ENCODE data around the gene UFSP2. TPM values are rescaled to one million over a fixed set of nuclear protein-coding genes. Genes with fewer than 3 reads are reported as not detected.

The UFSP2 gene
- total RNA-seq, 2 donors from 2014 or later = 29.3 to 35.9 TPM

DNA sequence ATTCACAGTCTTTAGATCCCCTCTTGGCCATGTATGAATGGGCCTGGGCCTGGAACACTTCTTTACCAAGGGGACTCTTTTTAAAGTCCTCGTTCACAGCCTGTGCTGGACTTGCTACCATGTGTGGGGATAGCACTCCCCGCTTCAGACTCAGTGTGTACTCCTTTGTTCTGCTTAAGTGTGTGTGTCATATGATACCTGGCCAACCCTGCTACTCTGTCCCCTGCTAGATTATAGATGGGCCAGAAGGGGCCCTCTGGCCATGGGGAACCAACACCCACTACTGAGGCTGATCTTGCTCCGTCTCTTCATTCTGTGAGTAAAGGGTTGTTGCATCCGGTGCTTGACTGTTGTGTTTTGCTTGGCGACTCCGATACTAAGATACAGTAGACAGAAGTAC lies 37.8 kb upstream of the UFSP2 start:
- Mint-ChIP-seq H3K9me3 (no peaks in the 10 kb centered on the region), H3K4me3 (no peak overlapping the region), H3K4me1 (ENCODE audit: low read depth) (no peaks in the 10 kb centered on the region), H3K27ac (no peak overlapping the region), H3K36me3 (ENCODE audit: insufficient read depth in 2 of 2) (no peaks in the 10 kb centered on the region), H3K27me3 (ENCODE audit: low read depth) (peaks cover 18% of the 10 kb centered on the region)
- DNase-seq = no peak
- ATAC-seq (replicated peaks in 1 of 2) = peak in 1 of 2 donors; percentile 9

GRCh38 chr4:185461565-185461964 lies 35.8 kb upstream of the UFSP2 start:
- Mint-ChIP-seq H3K4me1 (ENCODE audit: low read depth) (no peaks in the 10 kb centered on the region), H3K36me3 (ENCODE audit: insufficient read depth in 2 of 2) (no peaks in the 10 kb centered on the region), H3K4me3 (no peak overlapping the region), H3K27ac (no peak overlapping the region), H3K27me3 (ENCODE audit: low read depth) (peaks cover 11% of the 10 kb centered on the region), H3K9me3 (no peaks in the 10 kb centered on the region)
- DNase-seq = no peak
- ATAC-seq (replicated peaks in 1 of 2) = no peak

DNA sequence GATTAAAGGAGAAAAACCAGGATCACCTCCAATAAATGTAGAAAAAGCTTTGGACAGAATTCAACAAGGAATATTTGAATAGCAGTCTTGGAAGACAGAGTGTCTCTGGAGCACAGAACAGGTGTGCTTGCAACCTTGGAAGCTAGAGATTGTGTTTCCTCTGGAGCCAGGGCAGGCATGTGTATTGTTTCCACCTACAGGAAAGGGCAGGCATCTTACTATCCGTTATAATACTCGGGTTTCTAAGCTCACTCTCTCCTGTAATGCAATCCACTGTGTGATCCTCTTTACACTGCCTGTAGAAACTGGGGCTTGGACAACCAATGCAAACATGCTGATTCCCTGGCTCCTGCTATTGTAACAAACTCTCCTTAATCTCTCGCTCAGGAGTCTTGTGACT lies 31.4 kb upstream of the UFSP2 start:
- H3K27me3 Mint-ChIP-seq (ENCODE audit: low read depth) = no peaks in the 10 kb centered on the region
- DNase-seq = no peak
- H3K4me3 Mint-ChIP-seq = no peak overlapping the region

GRCh38 chr4:185456131-185456530 lies 30.4 kb upstream of the UFSP2 start:
- no peaks in the 10 kb centered on the region for H3K4me1 Mint-ChIP-seq (ENCODE audit: low read depth)
- no peaks in the 10 kb centered on the region for H3K27me3 Mint-ChIP-seq (ENCODE audit: low read depth)
- DNase-seq = no peak
- H3K27ac Mint-ChIP-seq = no peak overlapping the region
- no peaks in the 10 kb centered on the region for H3K9me3 Mint-ChIP-seq
- no peaks in the 10 kb centered on the region for H3K36me3 Mint-ChIP-seq (ENCODE audit: insufficient read depth in 2 of 2)
- no peak for ATAC-seq (replicated peaks in 1 of 2)
- H3K4me3 Mint-ChIP-seq = no peak overlapping the region

More for the DNA sequence above, 31.4 kb upstream of the UFSP2 start:
- H3K9me3 Mint-ChIP-seq = no peaks in the 10 kb centered on the region
- no peaks in the 10 kb centered on the region for H3K4me1 Mint-ChIP-seq (ENCODE audit: low read depth)
- H3K27ac Mint-ChIP-seq = no peak overlapping the region
- H3K36me3 Mint-ChIP-seq (ENCODE audit: insufficient read depth in 2 of 2) = no peaks in the 10 kb centered on the region
- no peak for ATAC-seq (replicated peaks in 1 of 2)

- no peak overlapping the region for H3K27ac Mint-ChIP-seq
- H3K4me1 Mint-ChIP-seq (ENCODE audit: low read depth) = no peaks in the 10 kb centered on the region
- no peak for ATAC-seq (replicated peaks in 1 of 2)
- no peaks in the 10 kb centered on the region for H3K36me3 Mint-ChIP-seq (ENCODE audit: insufficient read depth in 2 of 2)
- no peak for DNase-seq
- no peaks in the 10 kb centered on the region for H3K9me3 Mint-ChIP-seq
- H3K27me3 Mint-ChIP-seq (ENCODE audit: low read depth) = peaks cover 6% of the 10 kb centered on the region
- H3K4me3 Mint-ChIP-seq = no peak overlapping the region
These were observed 19.4 kb upstream of the UFSP2 start for GRCh38 chr4:185445209-185445608.

DNA sequence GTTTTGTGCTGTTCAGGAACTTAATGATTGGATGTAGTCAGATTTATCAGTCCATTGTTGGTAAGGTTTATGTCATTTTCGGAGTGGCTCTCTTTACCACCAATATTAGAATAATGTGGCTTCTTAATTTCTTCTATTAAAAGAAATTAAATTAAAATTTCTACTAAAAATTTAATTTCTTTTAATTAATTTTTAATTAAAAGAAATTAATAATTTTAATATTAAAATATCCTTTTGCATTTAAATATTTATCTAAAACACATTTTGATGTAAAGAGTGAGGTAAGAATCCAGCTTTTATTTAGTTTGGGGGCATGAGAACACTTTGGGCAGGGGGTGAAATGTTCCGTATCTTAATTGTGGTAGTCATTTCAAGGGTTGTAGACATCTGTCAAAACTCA lies 15.7 kb upstream of the UFSP2 start:
- DNase-seq (no peak), ATAC-seq (replicated peaks in 1 of 2) (no peak)
- H3K4me1 Mint-ChIP-seq (ENCODE audit: low read depth) = no peaks in the 10 kb centered on the region
- H3K27me3 Mint-ChIP-seq (ENCODE audit: low read depth) = no peaks in the 10 kb centered on the region
- no peaks in the 10 kb centered on the region for H3K36me3 Mint-ChIP-seq (ENCODE audit: insufficient read depth in 2 of 2)
- no peaks in the 10 kb centered on the region for H3K9me3 Mint-ChIP-seq
- H3K4me3 Mint-ChIP-seq = no peak overlapping the region
- no peak overlapping the region for H3K27ac Mint-ChIP-seq

- Mint-ChIP-seq H3K27ac (no peak overlapping the region), H3K27me3 (ENCODE audit: low read depth) (peaks cover 5% of the 10 kb centered on the region), H3K4me1 (ENCODE audit: low read depth) (no peaks in the 10 kb centered on the region), H3K9me3 (no peaks in the 10 kb centered on the region), H3K4me3 (no peak overlapping the region), H3K36me3 (ENCODE audit: insufficient read depth in 2 of 2) (no peaks in the 10 kb centered on the region)
- ATAC-seq (replicated peaks in 1 of 2) = peak; percentile 66 to 78
- no peak for DNase-seq
These were observed 12.0 kb upstream of the UFSP2 start for GRCh38 chr4:185437809-185438208.

DNA sequence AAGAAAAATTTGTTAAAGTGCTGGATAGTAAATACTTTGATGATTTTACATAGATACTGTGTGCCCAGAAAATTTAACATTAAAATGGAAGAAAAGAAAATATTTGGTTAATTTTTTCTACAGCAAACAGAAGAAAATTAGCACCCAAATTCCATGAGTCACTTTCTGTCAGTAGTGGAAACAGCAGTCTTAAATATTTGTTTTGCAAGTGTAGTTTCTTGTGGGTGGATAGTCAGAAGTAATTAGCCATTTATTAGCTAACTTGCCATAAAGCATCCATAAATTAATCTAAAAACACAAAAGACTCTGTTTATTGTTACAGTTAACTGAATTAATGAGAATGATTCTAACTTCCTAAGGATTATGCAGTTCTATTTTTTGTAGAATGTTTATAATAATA lies 9.7 kb upstream of the UFSP2 start:
- H3K36me3 Mint-ChIP-seq (ENCODE audit: insufficient read depth in 2 of 2) = no peaks in the 10 kb centered on the region
- no peak for DNase-seq
- no peaks in the 10 kb centered on the region for H3K9me3 Mint-ChIP-seq
- no peak overlapping the region for H3K27ac Mint-ChIP-seq
- H3K4me1 Mint-ChIP-seq (ENCODE audit: low read depth) = no peaks in the 10 kb centered on the region
- ATAC-seq (replicated peaks in 1 of 2) = no peak
- H3K27me3 Mint-ChIP-seq (ENCODE audit: low read depth) = peaks cover 15% of the 10 kb centered on the region
- no peak overlapping the region for H3K4me3 Mint-ChIP-seq

- no peak overlapping the region for H3K27ac Mint-ChIP-seq
- peaks cover 0 to 5% of the 10 kb centered on the region in 2 donors for H3K36me3 Mint-ChIP-seq (ENCODE audit: insufficient read depth in 2 of 2)
- peaks cover 14% of the 10 kb centered on the region for H3K4me1 Mint-ChIP-seq (ENCODE audit: low read depth)
- no peak for DNase-seq
- H3K9me3 Mint-ChIP-seq = no peaks in the 10 kb centered on the region
- H3K27me3 Mint-ChIP-seq (ENCODE audit: low read depth) = peaks cover 10% of the 10 kb centered on the region
- no peak overlapping the region for H3K4me3 Mint-ChIP-seq
- no peak for ATAC-seq (replicated peaks in 1 of 2)
These were observed 3.9 kb upstream of the UFSP2 start for GRCh38 chr4:185429660-185430059.

DNA sequence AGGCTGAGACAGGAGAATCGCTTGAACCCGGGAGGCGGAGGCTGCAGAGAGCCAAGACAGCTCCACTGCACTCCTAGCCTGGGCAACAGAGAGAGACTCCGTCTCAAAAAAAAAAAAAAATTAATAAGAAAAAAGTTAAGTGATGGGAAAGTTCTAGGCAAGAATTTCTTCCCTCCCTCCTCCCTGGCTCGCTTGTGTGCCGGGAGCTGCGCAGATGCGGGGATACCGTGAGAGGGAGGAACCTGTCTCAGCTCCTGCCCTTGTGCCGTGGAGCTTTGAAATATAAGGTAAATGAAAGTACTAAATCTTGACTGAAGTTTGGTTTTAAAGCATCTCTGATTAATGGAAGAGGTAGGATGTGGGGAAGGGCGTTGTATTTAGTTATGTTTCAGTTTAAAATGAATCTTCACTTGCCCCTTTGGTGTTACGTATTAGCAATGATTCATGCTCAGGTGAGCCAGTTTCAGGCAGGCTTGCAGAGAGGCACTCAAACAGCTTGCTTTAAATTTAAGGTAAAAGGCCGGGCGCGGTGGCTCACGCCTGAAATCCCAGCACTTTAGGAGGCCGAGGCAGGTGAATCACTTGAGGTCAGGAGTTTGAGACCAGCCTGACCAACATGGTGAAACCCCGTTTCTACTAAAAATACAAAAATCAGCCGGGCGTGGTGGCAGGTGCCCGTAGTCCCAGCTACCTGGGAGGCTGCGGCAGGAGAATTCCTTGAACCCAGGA lies 1.4 kb upstream of the UFSP2 start:
- DNase-seq (no peak), ATAC-seq (replicated peaks in 1 of 2) (no peak)
- Mint-ChIP-seq H3K9me3 (no peaks in the 10 kb centered on the region), H3K27me3 (ENCODE audit: low read depth) (peaks cover 10% of the 10 kb centered on the region), H3K36me3 (ENCODE audit: insufficient read depth in 2 of 2) (peaks cover 0 to 5% of the 10 kb centered on the region in 2 donors), H3K4me3 (peak overlapping the region; percentile 3 to 17), H3K4me1 (ENCODE audit: low read depth) (peaks cover 28% of the 10 kb centered on the region), H3K27ac (no peak overlapping the region)

DNA sequence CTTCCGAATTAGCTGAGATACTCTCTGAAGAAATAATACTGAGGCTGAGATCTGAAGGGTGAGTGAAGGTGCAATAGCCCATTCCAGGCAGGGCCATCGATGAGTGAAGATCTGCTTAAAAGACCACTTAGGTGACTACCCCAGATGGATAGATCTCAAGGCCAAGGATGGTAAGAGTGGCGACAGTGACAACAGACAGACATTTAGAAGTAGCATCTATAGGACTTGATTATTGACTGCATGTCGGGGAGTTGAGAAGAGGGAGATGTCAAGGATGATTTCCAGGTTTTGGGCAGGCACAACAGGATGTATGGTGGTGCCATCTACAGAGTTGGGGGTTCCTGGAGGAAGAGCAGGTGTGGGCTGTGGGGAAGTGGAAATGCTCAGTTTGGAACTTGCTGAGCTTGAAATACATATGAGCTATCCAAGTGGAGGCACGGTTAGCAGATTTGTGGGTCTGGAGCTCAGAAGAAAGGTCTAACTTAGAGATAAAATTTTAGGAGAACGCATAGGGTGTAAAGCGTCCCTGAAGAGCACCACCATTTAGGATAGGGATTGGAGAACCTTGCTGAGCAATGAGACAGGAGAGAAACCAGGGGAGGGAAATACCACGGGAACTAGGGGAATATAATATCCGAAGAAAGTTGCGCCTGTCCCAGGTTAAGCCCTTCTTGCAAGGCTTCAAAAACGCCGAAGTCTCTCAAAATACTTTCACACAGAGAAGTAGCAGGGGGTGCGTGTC lies 688 bp downstream of the UFSP2 start:
- H3K4me3 Mint-ChIP-seq = peak overlapping the region; percentile 87 to 88
- peak overlapping the region; percentile 95 for H3K27ac Mint-ChIP-seq
- peaks cover 28% of the 10 kb centered on the region for H3K4me1 Mint-ChIP-seq (ENCODE audit: low read depth)
- ATAC-seq (replicated peaks in 1 of 2) (peak; percentile 1), DNase-seq (peak in 1 of 2 donors; percentile 6)
- H3K27me3 Mint-ChIP-seq (ENCODE audit: low read depth) = no peaks in the 10 kb centered on the region
- no peaks in the 10 kb centered on the region for H3K9me3 Mint-ChIP-seq
- H3K36me3 Mint-ChIP-seq (ENCODE audit: insufficient read depth in 2 of 2) = peaks cover 0 to 8% of the 10 kb centered on the region in 2 donors

DNA sequence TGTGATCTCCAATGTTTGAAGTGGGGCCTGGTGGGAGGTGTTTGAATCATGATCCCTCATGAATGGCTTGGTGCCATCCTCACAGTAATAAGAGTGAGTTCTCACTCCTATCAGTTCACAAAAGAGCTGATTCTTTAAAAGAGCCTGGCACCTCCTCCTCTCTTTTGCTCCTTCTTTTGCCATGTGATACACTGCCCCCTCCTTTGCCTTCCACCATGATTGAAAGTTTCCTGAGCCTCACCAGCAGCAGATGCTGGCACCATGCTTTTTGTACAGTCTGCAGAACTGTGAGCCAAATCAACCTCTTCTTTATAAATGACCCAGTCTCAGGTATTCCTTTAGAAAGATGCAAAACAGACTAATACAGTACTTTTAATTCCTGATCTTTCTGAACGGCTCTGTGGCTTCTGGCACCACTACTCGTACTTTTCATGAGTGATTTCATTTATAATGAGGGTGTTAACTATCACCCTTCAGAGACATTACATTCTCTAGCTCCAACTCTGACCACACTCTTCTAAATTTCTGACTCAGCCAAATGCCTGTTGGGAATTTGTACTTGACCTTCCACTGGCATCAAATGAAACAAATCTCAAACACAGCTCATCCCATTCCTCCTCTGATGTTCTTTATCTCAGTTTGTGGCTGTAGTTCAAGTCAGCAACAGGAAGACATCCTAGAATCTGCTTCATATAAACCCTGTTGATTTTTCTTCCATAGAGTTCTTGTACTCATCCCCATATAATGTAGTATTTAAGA lies 4.2 kb downstream of the UFSP2 start:
- no peak overlapping the region for H3K4me3 Mint-ChIP-seq
- H3K36me3 Mint-ChIP-seq (ENCODE audit: insufficient read depth in 2 of 2) = peaks cover 6 to 11% of the 10 kb centered on the region in 2 donors
- no peak for ATAC-seq (replicated peaks in 1 of 2)
- H3K27ac Mint-ChIP-seq = peak overlapping the region; percentile 13
- DNase-seq = no peak
- H3K9me3 Mint-ChIP-seq = no peaks in the 10 kb centered on the region
- peaks cover 23% of the 10 kb centered on the region for H3K4me1 Mint-ChIP-seq (ENCODE audit: low read depth)
- no peaks in the 10 kb centered on the region for H3K27me3 Mint-ChIP-seq (ENCODE audit: low read depth)

DNA sequence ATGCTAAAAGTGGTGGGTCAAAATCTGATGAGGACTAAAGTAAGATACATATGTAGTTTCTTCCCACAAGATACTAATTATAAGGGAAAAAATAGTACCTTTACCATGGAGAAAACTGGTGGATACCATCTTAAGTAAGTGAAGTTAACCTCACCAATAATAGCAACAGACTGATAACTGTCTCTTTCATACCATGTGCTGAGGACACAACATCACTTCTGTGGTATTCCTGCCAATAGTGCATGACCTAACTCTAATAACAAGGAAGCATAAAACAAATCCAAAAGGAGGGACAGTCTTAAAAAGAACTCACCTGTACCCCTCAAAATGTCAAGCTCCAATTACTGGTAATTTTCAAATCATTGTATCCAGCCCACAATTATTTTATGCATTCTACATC lies 8.8 kb downstream of the UFSP2 start:
- H3K27ac Mint-ChIP-seq = no peak overlapping the region
- DNase-seq = no peak
- peaks cover 6 to 8% of the 10 kb centered on the region in 2 donors for H3K36me3 Mint-ChIP-seq (ENCODE audit: insufficient read depth in 2 of 2)
- no peak overlapping the region for H3K4me3 Mint-ChIP-seq
- H3K27me3 Mint-ChIP-seq (ENCODE audit: low read depth) = no peaks in the 10 kb centered on the region
- H3K4me1 Mint-ChIP-seq (ENCODE audit: low read depth) = no peaks in the 10 kb centered on the region
- no peak for ATAC-seq (replicated peaks in 1 of 2)
- H3K9me3 Mint-ChIP-seq = no peaks in the 10 kb centered on the region
